ENCODE data around the gene FBXO38. TPM values are rescaled to one million over a fixed set of nuclear protein-coding genes. Genes with fewer than 3 reads are reported as not detected.

The FBXO38 gene
- total RNA-seq, 1 donor from 2014 or later: 38.8 TPM

DNA sequence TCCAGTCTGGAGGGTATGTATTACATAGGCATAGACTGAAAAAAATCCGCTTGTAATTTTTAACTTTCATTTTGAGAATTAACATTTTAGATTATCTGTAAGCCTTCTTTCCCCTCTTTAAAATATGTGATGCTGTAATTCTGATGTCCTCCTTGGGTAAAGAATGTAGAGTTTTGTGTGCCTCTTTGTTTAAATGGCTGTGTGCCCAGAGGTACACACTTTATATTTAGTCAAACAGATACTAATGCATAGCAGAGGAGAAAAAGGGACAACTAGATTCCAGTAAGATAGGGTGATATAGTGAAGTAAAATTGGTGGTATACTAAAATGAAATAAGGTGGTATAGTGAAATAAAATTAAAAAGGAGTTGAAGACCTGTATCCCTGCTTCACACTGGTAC, 1.3 kb downstream of the FBXO38 start:
- TF ChIP-seq CTCF (IDR thresholded peaks at IDR 0.05; ENCODE audit: insufficient read depth, low read depth, low read length): no peak
- TF ChIP-seq EZH2 (IDR thresholded peaks at IDR 0.05; ENCODE audit: insufficient read depth, low read length): no peak
- no peak for DNase-seq (ENCODE audit: low read depth)
- peaks cover 23% of the 10 kb centered on the region for H3K4me1 ChIP-seq (ENCODE audit: insufficient read depth, low read length)
- peak overlapping the region; percentile 90 for H3K4me3 ChIP-seq (ENCODE audit: insufficient read depth, low read depth, low read length)
- no peak overlapping the region for H3K27ac ChIP-seq (ENCODE audit: low read depth, low read length)
- FAIRE-seq: no peak
- Mint-ChIP-seq H3K4me1 (ENCODE audit: low read depth, unreplicated experiment) (peaks cover 29% of the 10 kb centered on the region), H3K9me3 (ENCODE audit: unreplicated experiment) (no peaks in the 10 kb centered on the region), H3K27me3 (ENCODE audit: low read depth, unreplicated experiment) (no peaks in the 10 kb centered on the region), H3K27ac (ENCODE audit: unreplicated experiment) (peak overlapping the region; percentile 96), H3K36me3 (ENCODE audit: low read depth, unreplicated experiment) (peaks cover 2% of the 10 kb centered on the region), H3K4me3 (ENCODE audit: unreplicated experiment) (peak overlapping the region; percentile 94)
- H2AFZ ChIP-seq (ENCODE audit: low read depth, low read length): no peak overlapping the region
- H3K9ac ChIP-seq (ENCODE audit: low read length): no peak overlapping the region
- peak overlapping the region; percentile 92 for H3K4me2 ChIP-seq (ENCODE audit: low read length)
- H3K36me3 ChIP-seq (ENCODE audit: insufficient read depth, low read length): peaks cover 2% of the 10 kb centered on the region
- H4K20me1 ChIP-seq (ENCODE audit: insufficient read depth, low read length): peaks cover 28% of the 10 kb centered on the region
- peaks cover 61% of the 10 kb centered on the region for H3K79me2 ChIP-seq (ENCODE audit: insufficient read depth, low read length)
- H3K9me3 ChIP-seq (ENCODE audit: insufficient read depth, low read depth, low read length): no peaks in the 10 kb centered on the region
- no peaks in the 10 kb centered on the region for H3K27me3 ChIP-seq (ENCODE audit: insufficient read depth, low read length)

GRCh38 chr5:148386041-148386440, 2.3 kb downstream of the FBXO38 start:
- DNase-seq (ENCODE audit: low read depth) (no peak), FAIRE-seq (no peak)
- peaks cover 2% of the 10 kb centered on the region for H3K36me3 ChIP-seq (ENCODE audit: insufficient read depth, low read length)
- no peak for TF ChIP-seq CTCF (IDR thresholded peaks at IDR 0.05; ENCODE audit: insufficient read depth, low read depth, low read length)
- no peak for TF ChIP-seq EZH2 (IDR thresholded peaks at IDR 0.05; ENCODE audit: insufficient read depth, low read length)
- H3K4me1 Mint-ChIP-seq (ENCODE audit: low read depth, unreplicated experiment): peaks cover 29% of the 10 kb centered on the region
- H3K4me3 Mint-ChIP-seq (ENCODE audit: unreplicated experiment): no peak overlapping the region
- peak overlapping the region; percentile 92 for H3K4me2 ChIP-seq (ENCODE audit: low read length)
- H3K4me3 ChIP-seq (ENCODE audit: insufficient read depth, low read depth, low read length): no peak overlapping the region
- H3K27ac Mint-ChIP-seq (ENCODE audit: unreplicated experiment): no peak overlapping the region
- no peaks in the 10 kb centered on the region for H3K27me3 Mint-ChIP-seq (ENCODE audit: low read depth, unreplicated experiment)
- no peak overlapping the region for H3K9ac ChIP-seq (ENCODE audit: low read length)
- peaks cover 70% of the 10 kb centered on the region for H3K79me2 ChIP-seq (ENCODE audit: insufficient read depth, low read length)
- H3K36me3 Mint-ChIP-seq (ENCODE audit: low read depth, unreplicated experiment): peaks cover 2% of the 10 kb centered on the region
- peaks cover 23% of the 10 kb centered on the region for H3K4me1 ChIP-seq (ENCODE audit: insufficient read depth, low read length)
- peaks cover 37% of the 10 kb centered on the region for H4K20me1 ChIP-seq (ENCODE audit: insufficient read depth, low read length)
- H3K9me3 Mint-ChIP-seq (ENCODE audit: unreplicated experiment): no peaks in the 10 kb centered on the region
- H2AFZ ChIP-seq (ENCODE audit: low read depth, low read length): no peak overlapping the region
- no peak overlapping the region for H3K27ac ChIP-seq (ENCODE audit: low read depth, low read length)
- no peaks in the 10 kb centered on the region for H3K9me3 ChIP-seq (ENCODE audit: insufficient read depth, low read depth, low read length)
- no peaks in the 10 kb centered on the region for H3K27me3 ChIP-seq (ENCODE audit: insufficient read depth, low read length)

GRCh38 chr5:148387325-148387724, 3.6 kb downstream of the FBXO38 start:
- Histone ChIP-seq H3K4me1 (ENCODE audit: insufficient read depth, low read length) (peaks cover 23% of the 10 kb centered on the region), H3K9ac (ENCODE audit: low read length) (no peak overlapping the region), H3K79me2 (ENCODE audit: insufficient read depth, low read length) (peaks cover 83% of the 10 kb centered on the region), H4K20me1 (ENCODE audit: insufficient read depth, low read length) (peaks cover 48% of the 10 kb centered on the region), H3K27me3 (ENCODE audit: insufficient read depth, low read length) (no peaks in the 10 kb centered on the region), H3K36me3 (ENCODE audit: insufficient read depth, low read length) (peaks cover 2% of the 10 kb centered on the region), H3K9me3 (ENCODE audit: insufficient read depth, low read depth, low read length) (no peaks in the 10 kb centered on the region), H3K4me3 (ENCODE audit: insufficient read depth, low read depth, low read length) (no peak overlapping the region), H3K27ac (ENCODE audit: low read depth, low read length) (no peak overlapping the region), H3K4me2 (ENCODE audit: low read length) (peak overlapping the region; percentile 60), H2AFZ (ENCODE audit: low read depth, low read length) (no peak overlapping the region)
- peaks cover 2% of the 10 kb centered on the region for H3K36me3 Mint-ChIP-seq (ENCODE audit: low read depth, unreplicated experiment)
- H3K27ac Mint-ChIP-seq (ENCODE audit: unreplicated experiment): no peak overlapping the region
- peaks cover 31% of the 10 kb centered on the region for H3K4me1 Mint-ChIP-seq (ENCODE audit: low read depth, unreplicated experiment)
- FAIRE-seq (peak; percentile 54), DNase-seq (ENCODE audit: low read depth) (peak; percentile 84)
- no peaks in the 10 kb centered on the region for H3K9me3 Mint-ChIP-seq (ENCODE audit: unreplicated experiment)
- H3K4me3 Mint-ChIP-seq (ENCODE audit: unreplicated experiment): no peak overlapping the region
- no peak for TF ChIP-seq EZH2 (IDR thresholded peaks at IDR 0.05; ENCODE audit: insufficient read depth, low read length)
- H3K27me3 Mint-ChIP-seq (ENCODE audit: low read depth, unreplicated experiment): no peaks in the 10 kb centered on the region
